NCI-H2196 (cell line): ENCODE data around the gene DPF3.

Source experiments
- DNase-seq: peaks from one replicate; lab custom pipeline; 2025; ENCODE audit not compliant: unreplicated experiment; lab: John Stamatoyannopoulos, UW

The DPF3 gene

GRCh38 chr14:72744416-72745120 is 149.3 kb downstream of the DPF3 start:
- DNase-seq = no peak

- DNase-seq = no peak
Measured at GRCh38 chr14:72743626-72744025, 150.3 kb downstream of the DPF3 start.

- no peak for DNase-seq
Measured at GRCh38 chr14:72742838-72743195, 151.1 kb downstream of the DPF3 start.

DNA sequence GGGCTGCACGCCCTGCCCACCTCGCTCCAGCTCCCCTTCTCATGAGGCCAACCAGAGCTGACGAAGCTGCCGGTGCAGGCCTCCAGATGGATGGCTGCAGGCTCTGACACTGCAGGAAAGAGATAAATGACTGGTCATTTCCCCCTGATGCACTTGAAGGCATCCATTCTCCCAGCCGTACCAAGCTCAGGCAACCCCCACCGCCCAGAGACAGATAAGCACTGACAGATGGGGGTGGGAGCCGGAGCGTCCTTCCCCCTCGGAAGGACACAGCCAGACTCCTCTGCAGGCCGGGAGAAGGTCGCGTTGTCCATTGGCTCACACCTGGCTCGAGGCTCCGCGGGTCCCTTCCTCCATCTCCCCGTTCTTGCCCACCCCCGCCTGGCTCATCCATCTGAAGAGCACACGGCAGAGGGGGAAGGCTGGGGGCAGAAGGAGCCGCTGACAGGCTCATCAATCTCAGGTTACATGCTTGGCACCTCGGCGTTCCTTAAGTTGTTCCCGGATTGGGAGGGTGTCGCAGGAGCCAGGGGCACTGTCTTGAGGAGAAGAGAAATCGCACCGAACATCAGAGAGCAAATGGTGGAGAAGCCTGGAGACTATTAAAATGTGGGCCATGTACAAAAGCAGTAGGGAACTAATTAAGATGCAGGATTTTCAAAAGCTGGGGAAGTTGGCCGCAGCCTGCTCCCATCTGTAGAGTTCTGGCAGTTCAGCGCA is 151.6 kb downstream of the DPF3 start:
- no peak for DNase-seq

DNA sequence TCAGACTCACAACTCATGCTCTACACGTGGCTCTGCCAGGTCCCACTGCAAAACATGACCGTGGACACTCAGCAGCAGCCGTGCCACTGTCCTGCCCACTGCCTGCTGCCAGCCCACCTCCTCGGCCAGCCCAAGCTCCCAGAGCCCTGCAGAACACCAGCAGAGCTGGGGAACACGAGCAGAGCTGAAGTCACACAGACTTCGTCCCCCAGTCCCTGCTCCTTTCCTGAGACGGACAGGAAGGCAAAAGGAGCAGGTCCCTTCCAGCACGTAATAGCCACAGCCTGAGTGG is 152.1 kb downstream of the DPF3 start:
- no peak for DNase-seq

- no peak for DNase-seq
Measured at GRCh38 chr14:72740966-72741825, 152.7 kb downstream of the DPF3 start.

DNA sequence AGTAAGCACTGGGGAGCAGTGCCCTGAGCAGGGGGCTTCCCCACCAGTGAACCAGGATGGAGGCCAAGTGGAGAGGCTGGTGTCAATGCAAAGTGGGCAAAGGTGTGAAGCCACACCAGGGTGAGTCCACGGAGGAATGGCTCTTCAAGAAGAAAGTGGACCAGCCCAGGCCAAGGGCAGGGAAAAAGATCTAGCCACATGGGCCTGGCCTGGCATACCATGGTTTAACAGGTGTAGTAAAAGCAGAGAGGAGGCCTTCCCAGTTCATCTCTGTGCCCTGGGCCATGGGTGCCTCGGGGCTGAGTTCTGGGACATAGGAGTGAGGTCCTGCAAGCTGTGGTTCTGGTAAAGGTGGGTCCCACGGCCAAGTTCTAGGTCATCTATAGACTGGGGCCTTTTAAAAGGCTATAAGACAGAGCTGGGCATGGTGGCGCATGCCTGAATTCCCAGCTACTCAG is 153.4 kb downstream of the DPF3 start:
- no peak for DNase-seq

- DNase-seq = no peak
Measured at GRCh38 chr14:72739446-72740405, 154.2 kb downstream of the DPF3 start.

DNA sequence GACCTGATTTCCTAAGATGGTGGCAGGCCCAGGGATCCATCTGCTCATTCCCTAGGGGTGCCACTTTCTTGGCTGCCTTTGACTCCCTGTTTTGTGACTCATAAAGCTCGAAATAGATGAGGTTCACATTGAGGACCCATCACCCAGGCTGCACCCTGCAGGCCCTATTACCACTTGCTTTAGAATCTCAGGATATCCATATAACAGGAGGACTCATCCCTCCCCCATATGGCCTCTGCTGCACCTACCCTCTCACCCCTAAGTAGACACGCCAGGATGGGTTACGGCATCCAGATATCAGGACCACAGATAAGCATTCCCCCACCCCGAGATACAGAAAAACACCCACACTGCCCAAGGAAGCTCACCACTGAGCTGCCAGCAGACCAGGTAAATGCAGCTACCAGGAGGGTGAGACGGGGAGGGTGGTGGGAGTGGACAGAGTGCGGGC is 155.7 kb downstream of the DPF3 start:
- no peak for DNase-seq

DNA sequence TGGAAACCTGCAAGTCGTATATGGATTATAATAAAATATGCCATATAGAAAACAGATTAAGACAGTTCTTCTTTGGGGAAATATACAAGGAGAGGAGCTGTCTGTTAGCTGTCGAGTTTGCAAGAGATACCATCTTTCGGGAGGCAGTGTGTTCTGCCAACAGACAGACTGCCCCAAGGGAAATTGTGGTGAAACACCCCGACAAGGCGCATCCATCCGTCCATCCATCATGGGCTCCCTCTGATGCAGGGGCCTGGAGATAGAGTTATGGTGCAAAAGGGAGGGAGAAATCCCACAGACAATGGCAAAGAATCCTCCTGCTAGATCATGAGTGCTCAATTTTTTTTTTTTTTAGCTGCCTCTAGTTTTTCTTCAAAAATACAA is 156.3 kb downstream of the DPF3 start:
- no peak for DNase-seq

DNA sequence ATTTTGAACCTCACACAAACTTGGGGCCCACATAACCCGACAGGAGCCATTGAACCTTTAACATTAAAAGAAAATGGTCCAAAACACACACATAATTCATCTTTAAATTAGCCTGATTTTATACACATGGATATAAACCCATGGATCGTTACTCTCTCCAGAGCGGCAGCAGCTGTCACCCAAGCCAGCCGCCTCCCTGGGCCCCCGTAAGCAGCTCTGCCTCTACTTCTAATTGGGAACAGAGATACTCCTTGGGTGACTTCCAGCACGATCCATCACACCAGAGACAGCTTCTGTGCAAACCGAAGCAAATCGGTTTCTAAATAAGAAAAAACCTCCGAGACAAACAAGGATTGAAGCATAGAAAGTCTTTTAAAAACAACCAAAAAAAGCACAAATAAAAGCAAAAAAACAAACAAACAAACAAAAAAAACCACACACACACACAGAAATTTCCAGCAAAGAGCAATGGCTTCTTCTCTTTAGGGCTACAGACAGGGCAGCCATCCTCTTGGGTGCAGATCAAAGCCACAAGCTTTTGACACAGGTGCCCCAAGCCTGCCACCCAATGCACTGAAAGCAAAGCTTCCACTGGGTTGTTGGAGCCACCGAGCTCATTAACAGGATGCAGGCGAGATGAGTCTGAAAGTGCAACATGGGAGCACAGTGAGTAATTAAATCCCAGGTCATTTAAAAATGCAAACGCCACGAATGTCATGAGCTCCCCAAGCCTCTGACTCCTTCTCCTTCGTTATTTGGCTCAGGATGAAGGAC is 156.9 kb downstream of the DPF3 start:
- DNase-seq = no peak

- no peak for DNase-seq
Measured at GRCh38 chr14:72736308-72736707, 157.6 kb downstream of the DPF3 start.

GRCh38 chr14:72732022-72732780 is 161.7 kb downstream of the DPF3 start:
- no peak for DNase-seq

GRCh38 chr14:72731252-72732020 is 162.5 kb downstream of the DPF3 start:
- no peak for DNase-seq

GRCh38 chr14:72730468-72730867 is 163.4 kb downstream of the DPF3 start:
- DNase-seq = no peak

DNA sequence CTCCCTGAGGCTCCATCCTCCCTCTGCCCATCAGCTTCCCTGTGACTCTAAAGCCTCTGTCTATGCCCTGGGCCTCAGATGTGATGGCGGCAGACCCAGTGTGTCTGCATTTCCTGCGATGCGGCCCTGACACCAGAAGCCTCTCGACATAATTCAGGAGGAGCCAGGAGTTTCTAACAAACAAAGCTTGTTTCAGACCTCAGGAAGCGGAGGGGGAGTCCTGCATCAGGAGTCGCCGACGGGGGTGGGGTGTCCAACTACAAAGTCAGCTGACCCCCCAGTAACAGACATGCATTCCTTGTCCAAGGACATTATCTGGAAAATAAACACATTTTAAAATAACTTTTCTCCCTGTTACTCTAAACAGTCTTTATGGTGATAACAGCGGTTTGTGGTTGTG is 167.5 kb downstream of the DPF3 start:
- no peak for DNase-seq

- DNase-seq = no peak
Measured at GRCh38 chr14:72723858-72724530, 169.9 kb downstream of the DPF3 start.

DNA sequence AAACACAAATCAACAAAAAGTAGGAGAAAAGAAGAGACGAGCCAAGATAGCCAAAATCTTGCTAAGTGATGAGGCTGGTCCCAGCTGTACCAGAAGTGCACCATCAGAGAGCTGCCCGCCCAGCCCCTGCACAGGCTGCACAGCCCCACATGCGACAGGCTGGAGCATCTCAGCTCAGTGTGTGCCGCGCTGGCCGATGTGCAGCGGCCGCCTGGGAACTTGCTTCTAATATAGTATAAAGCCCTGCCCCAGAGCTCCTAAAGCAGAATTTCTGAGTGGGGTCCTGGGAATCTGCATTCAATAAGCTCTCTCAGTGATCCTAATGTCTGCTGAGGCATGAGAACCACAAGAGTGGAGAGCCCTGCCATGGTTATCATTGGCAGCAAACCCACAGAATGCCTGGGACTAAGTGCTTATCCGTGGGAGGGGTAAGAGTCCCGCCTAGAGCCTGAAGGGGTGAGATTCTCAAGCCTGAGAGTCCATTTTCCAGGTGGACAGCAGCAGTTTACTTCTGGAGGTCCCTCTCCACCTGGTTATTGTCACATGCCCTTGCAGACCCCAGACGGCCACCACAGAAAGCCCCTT is 171.6 kb downstream of the DPF3 start:
- no peak for DNase-seq
